Measurements from ENCODE around the gene RAI1. TPM values are rescaled to one million over a fixed set of nuclear protein-coding genes. Genes with fewer than 3 reads are reported as not detected.

Gene RAI1
- total RNA-seq, 2 donors from 2014 or later, result 15.8 to 23.8 TPM

GRCh38 chr17:17781591-17782496, 100.6 kb downstream of the RAI1 start:
- intact Hi-C loops (cut with DNase I, micrococcal nuclease), result no loop called here
- DNase-seq, result peak; percentile 67 to 77

GRCh38 chr17:17782523-17783115, 101.4 kb downstream of the RAI1 start:
- intact Hi-C loops (cut with DNase I, micrococcal nuclease), result no loop called here
- peak; percentile 33 for ATAC-seq
- peak in 1 of 2 donors; percentile 41 for DNase-seq

More at GRCh38 chr17:17781591-17782496, 100.6 kb downstream of the RAI1 start:
- ATAC-seq, result peak; percentile 42

- ATAC-seq, result peak; percentile 68
- intact Hi-C loops (cut with DNase I, micrococcal nuclease), result no loop called here
- DNase-seq, result peak; percentile 63 to 76
These were observed 102.0 kb downstream of the RAI1 start for GRCh38 chr17:17783116-17783824.

- ATAC-seq, result peak; percentile 29
- peak in 1 of 2 donors; percentile 65 for DNase-seq
- intact Hi-C loops (cut with DNase I, micrococcal nuclease), result no loop called here
These were observed 102.8 kb downstream of the RAI1 start for GRCh38 chr17:17783825-17784656.

GRCh38 chr17:17784657-17785267, 103.5 kb downstream of the RAI1 start:
- ATAC-seq, result no peak
- no peak for DNase-seq
- intact Hi-C loops (cut with DNase I, micrococcal nuclease), result no loop called here

GRCh38 chr17:17785407-17785806, 104.1 kb downstream of the RAI1 start:
- intact Hi-C loops (cut with DNase I, micrococcal nuclease), result no loop called here
- DNase-seq, result no peak
- no peak for ATAC-seq

GRCh38 chr17:17786998-17787397, 105.7 kb downstream of the RAI1 start:
- ATAC-seq, result no peak
- intact Hi-C loops (cut with DNase I, micrococcal nuclease), result no loop called here
- DNase-seq, result no peak

- DNase-seq (no peak), ATAC-seq (no peak)
- intact Hi-C loops (cut with DNase I, micrococcal nuclease), result no loop called here
These were observed 106.3 kb downstream of the RAI1 start for GRCh38 chr17:17787568-17787967.

- no peak for DNase-seq
- ATAC-seq, result no peak
- intact Hi-C loops (cut with DNase I, micrococcal nuclease), result no loop called here
These were observed 107.7 kb downstream of the RAI1 start for GRCh38 chr17:17788967-17789366.

GRCh38 chr17:17789410-17789809, 108.2 kb downstream of the RAI1 start:
- ATAC-seq, result no peak
- intact Hi-C loops (cut with DNase I, micrococcal nuclease), result no loop called here
- DNase-seq, result no peak

GRCh38 chr17:17789828-17790636, 108.8 kb downstream of the RAI1 start:
- DNase-seq, result no peak
- peak; percentile 43 for ATAC-seq

GRCh38 chr17:17790637-17791464, 109.6 kb downstream of the RAI1 start:
- intact Hi-C loops (cut with DNase I, micrococcal nuclease), result no loop called here
- no peak for DNase-seq
- no peak for ATAC-seq

More at GRCh38 chr17:17789828-17790636, 108.8 kb downstream of the RAI1 start:
- intact Hi-C loops (cut with DNase I, micrococcal nuclease), result no loop called here

- ATAC-seq (no peak), DNase-seq (no peak)
- intact Hi-C loops (cut with DNase I, micrococcal nuclease), result no loop called here
These were observed 110.8 kb downstream of the RAI1 start for GRCh38 chr17:17792037-17792550.

- DNase-seq (no peak), ATAC-seq (peak; percentile 56)
- intact Hi-C loops (cut with DNase I, micrococcal nuclease), result no loop called here
These were observed 111.5 kb downstream of the RAI1 start for GRCh38 chr17:17792551-17793377.

GRCh38 chr17:17793378-17794214, 112.3 kb downstream of the RAI1 start:
- no peak for ATAC-seq
- intact Hi-C loops (cut with DNase I, micrococcal nuclease), result no loop called here
- no peak for DNase-seq

All from left colon (tissue), 2 donors.